Kidney capillary endothelial cell (primary cell): Measurements from ENCODE around the gene SYK.

ENCODE experiments used
- DNase-seq: peaks from one replicate; pipeline ENCODE4 v3.0.0-alpha.2; 2018; ENCODE audit warnings: low spot score

Gene SYK

DNA sequence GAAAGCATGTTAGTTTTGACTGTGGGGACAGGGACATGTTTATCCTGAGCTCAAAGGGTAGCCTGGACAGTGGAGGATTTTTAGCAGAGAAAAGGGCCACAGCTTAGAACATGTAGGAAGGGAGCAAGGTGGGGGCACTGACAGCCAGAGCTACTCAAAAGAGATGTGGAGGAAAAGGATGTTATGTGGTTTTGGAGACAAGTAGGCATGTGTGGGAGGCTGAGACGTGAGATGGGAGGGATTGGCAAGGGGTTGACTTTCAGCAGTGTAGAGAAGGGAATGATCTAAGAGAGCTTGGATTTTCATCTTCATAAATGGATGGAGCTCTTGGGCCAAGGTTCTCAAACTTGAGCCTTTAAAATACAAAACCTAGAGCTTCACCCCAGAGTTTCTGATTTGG, 24.0 kb downstream of the SYK start:
- DNase-seq, result no peak

GRCh38 chr9:90826326-90827020, 24.9 kb downstream of the SYK start:
- DNase-seq, result no peak

- DNase-seq, result no peak
Measured at GRCh38 chr9:90827181-90827871, 25.7 kb downstream of the SYK start.

DNA sequence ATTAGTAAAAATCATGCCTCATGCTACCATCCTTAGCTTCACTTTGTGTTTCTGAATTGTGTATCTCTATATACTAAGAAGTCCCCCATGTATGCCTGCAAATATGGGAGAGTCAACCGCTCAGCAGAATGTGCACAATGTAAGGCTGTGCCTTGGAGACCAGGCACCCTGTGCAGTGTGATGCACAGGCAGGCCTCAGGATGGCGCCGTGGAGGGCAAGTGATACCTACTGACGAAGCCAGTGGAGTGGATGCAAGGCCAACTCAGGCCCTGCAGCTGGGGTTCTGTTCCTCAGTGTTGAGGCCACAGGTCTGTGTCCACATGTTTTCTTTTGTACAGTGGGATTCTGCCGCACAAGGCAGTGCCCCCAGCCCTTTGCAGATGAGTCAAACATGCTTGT, 28.4 kb downstream of the SYK start:
- DNase-seq, result no peak

GRCh38 chr9:90830977-90831376, 29.4 kb downstream of the SYK start:
- DNase-seq, result no peak

DNA sequence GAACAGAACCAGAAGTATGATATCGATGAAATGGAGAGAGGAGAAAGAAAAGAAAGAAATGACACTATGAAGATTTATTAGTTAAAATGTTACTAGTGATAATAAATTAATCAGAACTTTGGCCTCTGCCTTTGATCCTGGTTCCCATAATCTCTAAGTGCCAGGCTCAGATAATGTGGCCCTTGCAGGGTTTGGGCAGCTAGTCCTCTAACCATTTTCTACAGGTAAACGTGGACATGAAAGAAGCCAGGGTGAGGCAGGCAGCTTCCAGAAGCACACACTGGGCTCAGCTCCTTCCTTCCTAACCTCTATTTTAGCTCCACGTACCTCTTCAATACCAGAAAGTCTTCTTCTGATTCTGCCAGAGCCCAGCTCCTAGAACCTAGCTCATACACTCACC, 30.6 kb downstream of the SYK start:
- DNase-seq, result no peak

GRCh38 chr9:90834828-90835595, 33.4 kb downstream of the SYK start:
- DNase-seq, result no peak

GRCh38 chr9:90836411-90837080, 34.9 kb downstream of the SYK start:
- DNase-seq, result no peak

DNA sequence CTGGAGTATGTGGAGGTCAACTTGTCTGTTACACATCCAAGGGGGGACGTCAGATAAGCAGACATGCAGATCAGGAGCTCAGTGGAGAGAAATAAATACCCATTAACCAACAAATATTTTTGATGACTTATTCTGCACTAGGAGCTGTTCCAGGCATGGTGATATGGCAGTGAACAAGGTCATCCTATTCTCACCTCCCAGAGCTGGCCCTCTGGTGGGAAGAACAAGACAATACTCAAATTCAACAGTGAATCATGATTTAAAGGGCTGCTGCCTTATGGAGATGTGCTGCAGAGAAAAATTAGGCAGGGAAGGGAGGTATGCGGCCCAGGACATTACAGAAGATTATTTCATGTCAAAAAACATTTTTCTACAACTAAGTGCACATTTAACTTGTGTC, 36.5 kb downstream of the SYK start:
- no peak for DNase-seq

- DNase-seq, result no peak
Measured at GRCh38 chr9:90838581-90839154, 37.0 kb downstream of the SYK start.

DNA sequence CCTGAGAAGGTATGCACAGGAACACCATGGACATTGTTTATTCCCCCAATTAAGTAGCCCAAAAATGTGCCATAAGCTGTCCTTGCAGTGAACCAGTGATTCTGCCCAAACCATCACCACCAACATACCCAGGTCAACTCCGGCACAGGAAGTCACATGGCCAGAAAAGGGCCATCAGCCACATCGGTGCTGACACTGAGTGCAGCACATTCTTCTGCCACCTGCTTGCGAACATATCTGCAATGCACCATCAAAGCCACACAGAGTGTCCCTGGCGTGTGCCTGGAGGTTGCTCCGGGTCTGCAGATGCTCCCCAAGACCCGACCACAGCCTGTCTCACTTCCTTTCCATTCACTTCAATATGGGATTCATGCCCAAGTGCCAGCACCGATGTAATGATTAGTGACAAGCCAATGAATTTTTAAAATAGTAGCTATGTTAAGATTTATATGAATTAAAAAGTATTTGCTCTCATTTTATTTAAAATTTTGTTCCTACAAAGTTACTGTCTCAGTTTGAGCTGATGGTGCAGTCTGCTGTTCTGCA, 37.6 kb downstream of the SYK start:
- no peak for DNase-seq

- DNase-seq, result no peak
Measured at GRCh38 chr9:90840696-90841095, 39.1 kb downstream of the SYK start.

- no peak for DNase-seq
Measured at GRCh38 chr9:90841213-90841612, 39.6 kb downstream of the SYK start.

DNA sequence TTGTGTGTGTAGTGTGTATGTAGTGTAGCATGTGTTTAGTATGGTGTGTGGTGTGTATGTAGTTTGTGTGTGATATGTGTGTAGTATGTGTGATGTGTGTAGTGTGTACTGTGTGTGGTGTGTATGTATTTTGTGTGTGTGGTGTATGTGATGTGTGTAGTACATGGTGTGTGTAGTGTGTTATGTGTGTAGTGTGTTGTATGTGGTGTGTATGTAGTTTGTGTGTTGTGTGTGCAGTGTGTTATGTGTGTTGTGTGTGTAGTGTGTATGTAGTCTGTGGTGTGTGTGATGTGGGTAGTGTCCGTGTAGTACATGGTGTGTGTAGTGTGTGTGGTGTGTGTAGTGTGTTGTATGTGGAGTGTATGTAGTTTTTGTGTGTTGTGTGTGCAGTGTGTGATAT, 40.0 kb downstream of the SYK start:
- no peak for DNase-seq

DNA sequence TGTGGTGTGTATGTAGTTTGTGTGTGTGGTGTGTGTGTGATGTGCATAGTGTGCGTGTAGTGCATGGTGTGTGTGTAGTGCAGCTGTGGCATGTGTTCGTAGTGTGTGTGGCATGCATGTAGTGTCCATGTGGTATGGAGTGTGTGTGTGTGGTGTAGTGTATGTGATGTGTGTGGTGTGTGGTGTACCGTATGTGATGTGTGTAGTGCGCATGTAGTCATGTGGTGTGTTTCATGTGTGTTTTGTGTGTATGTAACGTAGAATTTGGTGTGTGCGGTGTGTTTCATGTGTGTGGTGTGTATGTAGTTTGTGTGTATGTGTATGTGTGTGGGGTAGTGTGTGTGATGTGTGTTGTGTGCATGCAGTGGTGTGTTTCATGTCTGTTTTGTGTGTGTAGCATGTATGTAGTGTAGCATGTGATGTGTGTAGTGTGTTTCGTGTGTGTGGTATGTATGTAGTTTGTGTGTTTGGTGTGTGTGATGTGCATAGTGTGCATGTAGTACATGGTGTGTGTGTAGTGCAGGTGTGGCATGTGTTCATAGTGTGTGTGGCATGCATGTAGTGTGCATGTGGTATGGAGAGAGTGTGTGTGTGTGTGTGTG, 40.7 kb downstream of the SYK start:
- no peak for DNase-seq

GRCh38 chr9:90842996-90843395, 41.4 kb downstream of the SYK start:
- DNase-seq, result no peak

- DNase-seq, result no peak
Measured at GRCh38 chr9:90843525-90843924, 41.9 kb downstream of the SYK start.

GRCh38 chr9:90844326-90844725, 42.7 kb downstream of the SYK start:
- DNase-seq, result no peak

DNA sequence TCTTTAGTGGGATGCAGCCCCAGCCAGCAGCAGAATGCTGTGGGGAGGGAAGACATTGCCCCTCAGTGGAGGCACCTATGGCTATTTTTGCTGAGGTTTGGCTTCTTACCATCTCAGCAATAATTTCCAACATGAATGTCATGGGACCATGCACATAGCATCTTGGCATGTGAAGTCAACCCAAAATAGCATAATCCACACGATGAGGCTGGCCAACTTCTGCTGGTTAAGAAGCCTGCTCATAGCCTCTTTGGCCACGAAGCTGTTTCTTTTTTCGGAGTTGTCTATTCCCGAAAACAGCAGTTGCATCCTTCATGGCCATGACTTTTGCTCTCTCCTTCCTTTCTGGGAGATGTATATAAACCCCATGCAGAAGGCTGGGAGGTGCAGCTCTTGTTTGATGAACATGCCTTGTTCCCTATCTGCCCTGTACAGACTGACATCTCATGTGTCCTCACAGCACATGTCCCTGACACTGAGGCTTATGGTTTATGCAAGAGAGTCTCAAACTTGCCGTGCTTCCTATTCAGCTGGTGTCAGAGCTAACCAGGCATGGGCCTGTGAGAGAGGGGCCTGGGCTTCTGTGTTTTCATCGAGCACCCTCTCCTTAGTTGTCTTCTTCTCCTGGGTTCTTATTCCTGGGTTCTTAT, 45.3 kb downstream of the SYK start:
- no peak for DNase-seq

DNA sequence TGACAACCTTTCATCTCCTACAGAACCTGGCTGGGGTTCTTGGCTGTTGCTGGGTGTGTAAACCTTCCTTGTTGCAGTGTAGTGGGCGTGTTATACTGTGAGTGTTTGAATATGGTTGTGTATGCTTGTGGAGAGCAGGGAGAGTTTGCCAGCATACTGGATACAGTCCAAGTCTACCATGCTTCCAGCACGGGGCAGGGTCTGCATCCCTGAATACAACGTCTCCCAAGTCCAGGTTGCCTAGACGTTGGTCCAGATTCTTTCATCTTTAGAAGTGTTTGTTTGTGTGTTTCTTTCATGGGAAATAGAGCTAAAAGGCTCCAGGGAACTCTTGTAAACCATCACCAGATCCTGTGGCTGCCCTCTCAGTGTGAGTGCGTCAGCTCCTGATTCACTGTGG, 46.4 kb downstream of the SYK start:
- no peak for DNase-seq

DNA sequence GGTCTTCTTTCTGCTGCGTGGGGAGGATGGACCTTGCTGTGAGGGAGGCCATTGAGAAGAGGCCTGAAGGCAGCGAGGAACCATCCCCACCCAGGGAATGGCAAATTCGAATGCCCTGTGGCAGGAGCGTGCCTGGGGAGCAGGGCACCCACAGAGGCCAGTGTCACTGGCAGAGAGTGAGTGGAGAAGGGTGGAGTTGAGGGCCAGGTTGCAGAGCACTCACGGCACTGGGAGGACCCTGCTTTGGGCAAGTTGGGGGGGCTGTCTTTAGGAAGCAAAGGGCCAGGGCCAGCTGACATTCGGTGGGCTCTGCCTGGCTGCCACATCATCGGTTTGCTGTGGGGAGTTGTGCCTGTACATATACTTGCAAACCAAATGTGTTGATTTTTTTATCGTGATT, 47.2 kb downstream of the SYK start:
- no peak for DNase-seq
